ENCODE measurements around the gene GALNT10. TPM values are rescaled to one million over a fixed set of nuclear protein-coding genes. Genes with fewer than 3 reads are reported as not detected.

GALNT10 gene
- polyA plus RNA-seq, 1 donor (not counting 4 experiments of a cell fraction or from before 2014, with no cell fraction given) = 17.9 TPM

- Histone ChIP-seq H3K36me3 (ENCODE audit: control insufficient read depth in 2 of 2, extremely low read depth in 1 of 2, insufficient read depth in 2 of 2, low read length in 2 of 2) (no peaks in the 10 kb centered on the region), H2AFZ (ENCODE audit: control insufficient read depth, low read length) (no peak overlapping the region), H3K27ac (ENCODE audit: control insufficient read depth, insufficient read depth, low read length) (no peak overlapping the region), H3K9me3 (ENCODE audit: control insufficient read depth, low read depth, low read length) (no peaks in the 10 kb centered on the region), H3K79me2 (ENCODE audit: control insufficient read depth, insufficient read depth, low read length) (no peaks in the 10 kb centered on the region), H3K27me3 (ENCODE audit: control insufficient read depth, extremely low read depth, insufficient read depth, low read length) (no peaks in the 10 kb centered on the region), H3K4me2 (ENCODE audit: control insufficient read depth, extremely low read depth, insufficient read depth, low read depth, low read length) (no peak overlapping the region), H4K20me1 (ENCODE audit: control insufficient read depth, extremely low read depth, insufficient read depth, low read length) (no peaks in the 10 kb centered on the region), H3K4me1 (ENCODE audit: control insufficient read depth, extremely low read depth, insufficient read depth, low read length) (peaks cover 4% of the 10 kb centered on the region), H3K9me1 (ENCODE audit: control insufficient read depth, extremely low read depth, insufficient read depth, low read length) (no peaks in the 10 kb centered on the region), H3K9ac (ENCODE audit: control insufficient read depth, extremely low read depth, insufficient read depth, low read length) (no peak overlapping the region), H3K4me3 (ENCODE audit: control insufficient read depth in 2 of 3, extremely low read depth in 1 of 3, insufficient read depth in 2 of 3, low read depth in 1 of 3, low read length in 3 of 3) (no peak overlapping the region)
- no peak for FAIRE-seq
- DNase-seq (ENCODE audit: low read depth, low spot score) = no peak
- TF ChIP-seq EZH2 (IDR thresholded peaks at IDR 0.05; ENCODE audit: low read length) = no peak
- no peak for TF ChIP-seq CTCF (optimal IDR thresholded peaks at IDR 0.05 in 1 of 3, IDR thresholded peaks at IDR 0.05 in 1 of 3, conservative IDR thresholded peaks at IDR 0.05 in 1 of 3; ENCODE audit: extremely low read depth in 1 of 3, insufficient read depth in 2 of 3, low read length in 3 of 3)
- dilution Hi-C loops (cut with MboI; ENCODE audit: extremely low pct_ligation_motif_present, low sequenced_read_pairs) = loop anchor here (25.0 kb wide), 1 partner anchor 338 kb away; no protein-coding TSS in a partner anchor
These were observed 210.1 kb downstream of the GALNT10 start for GRCh38 chr5:154400678-154401077.

- no peaks in the 10 kb centered on the region for H4K20me1 ChIP-seq (ENCODE audit: control insufficient read depth, extremely low read depth, insufficient read depth, low read length)
- H2AFZ ChIP-seq (ENCODE audit: control insufficient read depth, low read length) = no peak overlapping the region
- no peaks in the 10 kb centered on the region for H3K27me3 ChIP-seq (ENCODE audit: control insufficient read depth, extremely low read depth, insufficient read depth, low read length)
- no peak overlapping the region for H3K4me2 ChIP-seq (ENCODE audit: control insufficient read depth, extremely low read depth, insufficient read depth, low read depth, low read length)
- H3K4me1 ChIP-seq (ENCODE audit: control insufficient read depth, extremely low read depth, insufficient read depth, low read length) = no peaks in the 10 kb centered on the region
- no peak overlapping the region for H3K4me3 ChIP-seq (ENCODE audit: control insufficient read depth in 2 of 3, extremely low read depth in 1 of 3, insufficient read depth in 2 of 3, low read depth in 1 of 3, low read length in 3 of 3)
- no peaks in the 10 kb centered on the region for H3K36me3 ChIP-seq (ENCODE audit: control insufficient read depth in 2 of 2, extremely low read depth in 1 of 2, insufficient read depth in 2 of 2, low read length in 2 of 2)
- FAIRE-seq = no peak
- no peak overlapping the region for H3K27ac ChIP-seq (ENCODE audit: control insufficient read depth, insufficient read depth, low read length)
- dilution Hi-C loops (cut with MboI; ENCODE audit: extremely low pct_ligation_motif_present, low sequenced_read_pairs) = loop anchor here (25.0 kb wide), 1 partner anchor 339 kb away; no protein-coding TSS in a partner anchor
- no peaks in the 10 kb centered on the region for H3K9me1 ChIP-seq (ENCODE audit: control insufficient read depth, extremely low read depth, insufficient read depth, low read length)
- DNase-seq (ENCODE audit: low read depth, low spot score) = no peak
- H3K9me3 ChIP-seq (ENCODE audit: control insufficient read depth, low read depth, low read length) = no peaks in the 10 kb centered on the region
- H3K79me2 ChIP-seq (ENCODE audit: control insufficient read depth, insufficient read depth, low read length) = no peaks in the 10 kb centered on the region
- no peak overlapping the region for H3K9ac ChIP-seq (ENCODE audit: control insufficient read depth, extremely low read depth, insufficient read depth, low read length)
- TF ChIP-seq CTCF (optimal IDR thresholded peaks at IDR 0.05 in 1 of 3, IDR thresholded peaks at IDR 0.05 in 1 of 3, conservative IDR thresholded peaks at IDR 0.05 in 1 of 3; ENCODE audit: extremely low read depth in 1 of 3, insufficient read depth in 2 of 3, low read length in 3 of 3) (no peak), EZH2 (IDR thresholded peaks at IDR 0.05; ENCODE audit: low read length) (no peak)
These were observed 210.8 kb downstream of the GALNT10 start for GRCh38 chr5:154401355-154401754.

All from keratinocyte (primary cell).